Lung (tissue), 12 donors: ENCODE results near the gene CD200R1L. TPM values are rescaled to one million over a fixed set of nuclear protein-coding genes. Genes with fewer than 3 reads are reported as not detected.

Source experiments
- ATAC-seq: fragments of 200-7000 bp; cut with Tn5 transposase; one replicate; pipeline ENCODE4 v1.9.1; 2020; ENCODE audit warnings: moderate number of reproducible peaks; ENCODE audit not compliant: insufficient read depth, low FRiP score
- DNase-seq, 3 donors: peaks; one replicate each; pipeline ENCODE4 v3.0.0-alpha.2; 2013 to 2017
- H3K27ac ChIP-seq, 2 donors: one replicate each; pipeline ENCODE4 v1.5.1; 2013; ENCODE audit warnings: mild to moderate bottlenecking in 2 of 2, moderate library complexity in 2 of 2, control low read depth in 1 of 2, inconsistent platforms in 1 of 2, low read depth in 1 of 2, low read length in 1 of 2
- H3K27me3 ChIP-seq, 3 donors: one replicate each; pipeline ENCODE4 v1.5.1; 2013; ENCODE audit warnings: low read length in 2 of 3; ENCODE audit not compliant: control insufficient read depth in 3 of 3, insufficient read depth in 3 of 3
- H3K36me3 ChIP-seq, 4 donors: one replicate each; pipeline ENCODE4 v1.5.1; 2013; ENCODE audit warnings: low read length in 4 of 4, mild to moderate bottlenecking in 1 of 4, moderate library complexity in 1 of 4; ENCODE audit not compliant: control insufficient read depth in 4 of 4, insufficient read depth in 4 of 4
- H3K4me1 ChIP-seq, 5 donors: one replicate each; pipeline ENCODE4 v1.5.1; 2013; ENCODE audit warnings: low read length in 5 of 5, mild to moderate bottlenecking in 2 of 5, moderate library complexity in 1 of 5; ENCODE audit not compliant: control insufficient read depth in 5 of 5, insufficient read depth in 5 of 5
- H3K4me3 ChIP-seq: one replicate; pipeline ENCODE4 v1.5.1; 2013; ENCODE audit warnings: mild to moderate bottlenecking, control low read depth, moderate library complexity
- H3K9ac ChIP-seq, 2 donors: one replicate each; pipeline ENCODE4 v1.5.1; 2013; ENCODE audit warnings: low read length in 2 of 2, control low read depth in 1 of 2; ENCODE audit not compliant: insufficient read depth in 1 of 2
- H3K9me3 ChIP-seq, 4 donors: one replicate each; pipeline ENCODE4 v1.5.1; 2013; ENCODE audit warnings: low read length in 3 of 4, mild to moderate bottlenecking in 1 of 4, moderate library complexity in 1 of 4; ENCODE audit not compliant: control insufficient read depth in 4 of 4, insufficient read depth in 3 of 4
- WGBS, 2 donors: extraction: QIAGEN DNeasy Blood & Tissue Kit; methylation state at CpG; one replicate each; pipeline ENCODE4 v1.1.7; 2013; 5-methylcytosine and 5-hydroxymethylcytosine counted together
- polyA plus RNA-seq, 2 donors: library from polyadenylated mRNA; stranded (reverse); fragments of 200-250 nt; gene quantifications; one replicate each; pipeline ENCODE4 v1.2.1, GENCODE V29; 2013
- total RNA-seq, 2 donors: library from RNA; depleted of rRNA in 1 of 2; stranded (reverse); fragments of >200 nt in 1 of 2; gene quantifications; one replicate each; pipeline ENCODE4 v1.2.1, GENCODE V29; 2014 to 2021
- TF ChIP-seq, protein P1 (sequence below): IDR thresholded peaks from 2 replicates; pipeline ENCODE4 v1.5.1; 2012; ENCODE audit warnings: mild to moderate bottlenecking; ENCODE audit errors: control extremely low read depth, extremely low read depth
- donor health status: control.
- donor health status: control.
- donor health status: Bipolar disorder and iron deficiency.
- donor health status: healthy.
- donor health status: DM: yes; HTN: yes; CAD: no.

CD200R1L gene
- total and polyA plus RNA-seq, 4 donors = not detected

DNA sequence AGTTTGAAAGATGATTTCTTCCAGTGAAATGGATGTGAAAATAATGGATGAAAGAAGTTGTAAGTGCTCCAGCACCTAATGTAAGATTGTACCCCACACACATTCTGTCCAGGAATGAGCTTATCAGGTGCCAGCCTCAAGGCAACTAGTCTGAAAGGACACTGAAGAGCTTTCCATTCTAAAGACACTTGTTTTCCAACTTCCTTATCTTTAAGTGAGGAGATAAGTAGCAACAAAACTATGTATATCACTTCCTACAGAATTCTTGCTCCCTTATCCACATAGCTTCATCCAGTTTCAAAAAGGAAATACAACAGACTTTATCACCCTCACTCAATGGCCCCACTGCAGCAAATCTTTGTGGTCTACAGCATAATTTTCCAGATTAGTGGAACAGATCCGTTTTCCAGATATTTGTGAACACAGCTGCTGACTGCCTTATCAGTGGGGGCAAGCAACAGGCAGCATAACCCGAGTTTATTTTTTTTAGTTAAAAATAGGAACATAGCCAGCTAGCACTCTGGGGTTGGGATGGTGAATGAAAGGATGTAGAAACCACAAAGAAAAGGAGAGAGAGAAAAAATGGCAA lies 60.6 kb downstream of the CD200R1L start:
- H3K9ac ChIP-seq = no peak overlapping the region
- H3K4me3 ChIP-seq = no peak overlapping the region
- H3K27me3 ChIP-seq = peaks cover 0 to 30% (median 0%) of the 10 kb centered on the region in 3 donors
- H3K27ac ChIP-seq = no peak overlapping the region
- H3K36me3 ChIP-seq = no peaks in the 10 kb centered on the region
- 3 to 5% methylated on average over 2 of the region's 2 CpGs for WGBS, 2 donors
- DNase-seq = peak in 2 of 3 donors; percentile 18 to 30
- peaks cover 0 to 5% (median 0%) of the 10 kb centered on the region in 5 donors for H3K4me1 ChIP-seq
- no peak for ATAC-seq
- TF ChIP-seq, protein P1, sequence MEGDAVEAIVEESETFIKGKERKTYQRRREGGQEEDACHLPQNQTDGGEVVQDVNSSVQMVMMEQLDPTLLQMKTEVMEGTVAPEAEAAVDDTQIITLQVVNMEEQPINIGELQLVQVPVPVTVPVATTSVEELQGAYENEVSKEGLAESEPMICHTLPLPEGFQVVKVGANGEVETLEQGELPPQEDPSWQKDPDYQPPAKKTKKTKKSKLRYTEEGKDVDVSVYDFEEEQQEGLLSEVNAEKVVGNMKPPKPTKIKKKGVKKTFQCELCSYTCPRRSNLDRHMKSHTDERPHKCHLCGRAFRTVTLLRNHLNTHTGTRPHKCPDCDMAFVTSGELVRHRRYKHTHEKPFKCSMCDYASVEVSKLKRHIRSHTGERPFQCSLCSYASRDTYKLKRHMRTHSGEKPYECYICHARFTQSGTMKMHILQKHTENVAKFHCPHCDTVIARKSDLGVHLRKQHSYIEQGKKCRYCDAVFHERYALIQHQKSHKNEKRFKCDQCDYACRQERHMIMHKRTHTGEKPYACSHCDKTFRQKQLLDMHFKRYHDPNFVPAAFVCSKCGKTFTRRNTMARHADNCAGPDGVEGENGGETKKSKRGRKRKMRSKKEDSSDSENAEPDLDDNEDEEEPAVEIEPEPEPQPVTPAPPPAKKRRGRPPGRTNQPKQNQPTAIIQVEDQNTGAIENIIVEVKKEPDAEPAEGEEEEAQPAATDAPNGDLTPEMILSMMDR = no peak
- peaks cover 0 to 5% (median 0%) of the 10 kb centered on the region in 4 donors for H3K9me3 ChIP-seq

DNA sequence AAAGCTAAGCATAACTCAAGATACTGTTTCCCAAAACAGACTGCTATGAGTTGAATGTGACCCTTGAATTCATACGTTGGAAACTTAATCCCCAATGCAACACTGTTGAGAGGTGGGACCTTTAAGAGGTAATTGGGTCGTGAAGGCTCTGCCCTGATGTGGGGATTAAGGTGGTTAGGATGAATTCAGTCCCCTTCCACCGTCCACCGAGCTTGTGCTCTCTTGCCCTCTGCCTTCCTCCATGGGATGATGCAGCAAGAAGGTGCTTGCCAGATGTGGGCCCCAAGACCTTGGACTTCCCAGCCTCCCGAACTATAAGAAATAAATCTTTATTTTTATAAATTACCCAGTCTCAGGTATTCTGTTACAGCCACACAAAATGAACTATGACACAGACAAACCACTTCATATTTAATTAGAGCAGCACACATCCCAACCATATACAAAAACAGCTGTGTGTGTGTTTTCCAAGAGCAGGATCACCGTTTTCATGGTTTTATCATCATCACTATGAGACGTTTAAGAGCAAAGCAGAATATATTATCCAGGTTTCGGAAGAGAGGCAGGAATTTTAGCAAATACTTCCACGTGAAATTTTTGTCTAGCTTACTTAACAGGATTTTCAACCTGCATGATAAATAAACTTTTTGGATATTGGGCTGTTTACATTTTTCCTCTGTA lies 61.2 kb downstream of the CD200R1L start:
- peaks cover 0 to 5% (median 0%) of the 10 kb centered on the region in 4 donors for H3K9me3 ChIP-seq
- no peaks in the 10 kb centered on the region for H3K36me3 ChIP-seq
- 66 to 76% methylated on average over 9 of the region's 9 CpGs for WGBS, 2 donors
- TF ChIP-seq, protein P1 = no peak
- H3K9ac ChIP-seq = no peak overlapping the region
- ATAC-seq (no peak), DNase-seq (no peak)
- no peak overlapping the region for H3K27ac ChIP-seq
- H3K4me1 ChIP-seq = peaks cover 0 to 5% (median 0%) of the 10 kb centered on the region in 5 donors
- no peak overlapping the region for H3K4me3 ChIP-seq
- H3K27me3 ChIP-seq = peaks cover 0 to 30% (median 0%) of the 10 kb centered on the region in 3 donors

DNA sequence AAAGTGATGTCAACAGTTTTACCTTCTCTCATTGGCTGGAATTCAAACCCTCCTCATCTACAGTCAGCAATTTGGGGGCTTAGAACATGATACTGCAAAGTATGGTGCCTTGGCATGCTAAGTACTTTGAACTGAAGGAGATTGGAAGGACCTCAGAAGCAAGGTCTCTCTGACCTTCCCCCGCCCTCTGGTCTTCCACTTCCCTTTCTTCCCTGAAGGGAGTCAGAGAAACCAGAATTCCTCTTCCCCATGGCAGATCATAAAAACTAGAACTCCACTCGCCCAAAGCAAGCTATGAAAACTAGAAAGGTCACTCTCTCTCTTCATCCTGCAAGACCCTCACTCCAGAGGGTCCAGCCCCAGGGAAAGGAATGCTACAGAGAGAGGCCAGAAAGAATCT lies 64.2 kb downstream of the CD200R1L start:
- Histone ChIP-seq H3K4me1 (peaks cover 0 to 5% (median 0%) of the 10 kb centered on the region in 5 donors), H3K9me3 (peaks cover 0 to 2% (median 0%) of the 10 kb centered on the region in 4 donors), H3K36me3 (no peaks in the 10 kb centered on the region), H3K9ac (no peak overlapping the region), H3K4me3 (no peak overlapping the region), H3K27ac (no peak overlapping the region), H3K27me3 (peaks cover 0 to 52% (median 0%) of the 10 kb centered on the region in 3 donors)
- ATAC-seq = no peak
- DNase-seq = no peak
- TF ChIP-seq, protein P1 = no peak
- WGBS, 2 donors = 21 to 47% methylated on average over 2 of the region's 2 CpGs
